HK-2 (cell line): Measurements from ENCODE around the gene PRR5L.
A peak's percentile ranks its signal among the peaks of the same experiment; 100 is the strongest.

Source experiments
- DNase-seq: peaks from one replicate; pipeline ENCODE4 v3.0.0-alpha.2; 2018; ENCODE audit not compliant: unreplicated experiment

PRR5L gene

DNA sequence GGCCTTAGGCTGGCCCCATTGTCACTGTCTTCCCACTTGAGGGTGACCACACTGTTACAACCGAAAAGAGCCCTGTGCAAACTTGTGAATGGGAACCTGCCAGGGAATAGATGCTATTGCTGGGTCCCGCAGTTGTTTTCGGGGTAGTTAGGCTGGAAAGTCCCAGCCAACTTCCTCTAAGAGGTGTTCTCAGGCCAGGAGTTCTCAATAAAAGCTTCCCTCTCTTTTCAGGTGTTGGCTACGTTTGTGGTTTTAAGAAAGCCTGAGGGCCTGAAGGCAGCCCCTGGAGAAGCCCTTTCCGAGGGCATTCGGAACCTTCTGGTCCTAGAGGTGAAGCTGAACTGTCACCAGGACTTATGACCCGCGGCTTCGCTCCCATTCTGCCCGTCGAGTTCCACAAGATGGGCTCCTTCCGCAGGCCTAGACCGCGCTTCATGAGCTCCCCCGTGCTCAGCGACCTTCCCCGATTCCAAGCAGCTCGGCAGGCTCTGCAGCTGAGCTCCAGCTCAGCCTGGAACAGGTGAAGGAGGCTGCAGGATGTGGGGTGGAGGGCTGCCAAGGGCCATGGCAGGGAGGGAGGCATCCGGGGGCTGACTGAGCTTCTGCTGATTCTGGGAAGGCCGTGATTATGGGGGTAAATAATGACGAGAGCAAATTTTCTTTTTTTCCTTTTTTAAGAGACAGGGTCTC is 104.8 kb downstream of the PRR5L start:
- DNase-seq: no peak

DNA sequence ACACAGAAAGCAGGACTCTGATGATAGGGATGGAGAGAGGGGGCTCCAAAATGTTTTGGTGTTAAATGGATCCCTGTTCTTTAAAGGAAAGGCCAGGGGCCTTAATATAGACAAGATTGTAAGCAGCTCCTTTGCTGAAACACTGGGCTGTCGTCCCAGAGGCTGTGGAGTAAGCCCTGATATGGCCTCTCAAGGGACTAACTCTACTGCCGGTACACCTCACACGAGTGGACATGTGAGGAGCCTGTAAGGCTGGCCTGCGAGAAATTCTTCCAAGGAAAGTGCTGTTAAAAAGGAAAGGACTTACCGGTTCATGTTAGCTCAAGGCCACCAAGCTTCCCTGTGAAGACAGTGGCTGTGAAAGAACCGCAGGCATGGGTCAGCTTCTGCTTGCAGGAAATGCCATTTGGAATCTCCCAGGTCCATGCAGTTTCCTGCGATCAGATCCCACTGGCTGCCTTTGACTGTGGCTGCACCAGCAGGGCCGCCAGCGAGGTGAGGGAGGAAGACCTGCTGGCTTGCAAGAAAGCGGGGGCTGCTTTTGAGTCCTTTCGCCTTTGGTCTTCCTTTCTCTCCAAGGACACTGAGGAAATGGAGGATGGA is 106.6 kb downstream of the PRR5L start:
- DNase-seq: no peak

DNA sequence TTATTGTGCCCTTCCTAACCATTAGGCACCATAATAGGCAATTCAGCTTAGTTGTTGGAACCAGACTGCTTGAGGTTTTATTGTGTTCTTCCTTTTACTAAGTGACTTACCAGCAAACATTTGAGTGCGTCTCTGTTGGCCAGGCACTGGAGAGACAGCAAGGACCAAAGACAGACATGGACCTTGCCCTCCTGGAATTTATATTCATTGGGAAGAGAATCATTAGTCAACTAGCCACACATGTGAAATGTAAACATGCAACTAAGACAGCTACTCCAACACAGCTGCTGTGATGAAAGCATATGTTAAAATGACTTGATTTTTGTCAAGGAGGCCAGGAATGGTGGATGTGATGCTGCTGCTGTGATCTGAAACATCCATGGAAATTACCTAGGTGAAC is 107.6 kb downstream of the PRR5L start:
- no peak for DNase-seq

DNA sequence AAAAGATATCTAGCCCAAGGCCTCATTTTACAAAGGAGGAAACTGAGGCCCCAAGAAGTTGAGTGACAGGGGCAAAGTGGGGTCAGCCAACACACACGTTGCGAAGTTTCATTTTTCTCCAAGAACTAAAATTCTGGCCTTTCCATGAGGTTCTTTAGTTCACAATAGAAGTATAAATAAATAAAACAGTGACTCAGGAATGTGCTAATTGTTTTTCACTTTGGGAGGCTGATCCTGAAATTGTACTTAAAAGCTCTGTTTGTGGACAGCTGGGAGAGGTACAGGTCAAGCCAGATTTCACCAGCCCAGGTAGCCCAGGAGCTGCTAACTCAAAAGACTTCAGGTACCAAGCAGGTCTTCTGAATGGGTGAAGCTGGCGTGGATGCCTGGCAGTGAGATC is 108.7 kb downstream of the PRR5L start:
- DNase-seq: no peak

DNA sequence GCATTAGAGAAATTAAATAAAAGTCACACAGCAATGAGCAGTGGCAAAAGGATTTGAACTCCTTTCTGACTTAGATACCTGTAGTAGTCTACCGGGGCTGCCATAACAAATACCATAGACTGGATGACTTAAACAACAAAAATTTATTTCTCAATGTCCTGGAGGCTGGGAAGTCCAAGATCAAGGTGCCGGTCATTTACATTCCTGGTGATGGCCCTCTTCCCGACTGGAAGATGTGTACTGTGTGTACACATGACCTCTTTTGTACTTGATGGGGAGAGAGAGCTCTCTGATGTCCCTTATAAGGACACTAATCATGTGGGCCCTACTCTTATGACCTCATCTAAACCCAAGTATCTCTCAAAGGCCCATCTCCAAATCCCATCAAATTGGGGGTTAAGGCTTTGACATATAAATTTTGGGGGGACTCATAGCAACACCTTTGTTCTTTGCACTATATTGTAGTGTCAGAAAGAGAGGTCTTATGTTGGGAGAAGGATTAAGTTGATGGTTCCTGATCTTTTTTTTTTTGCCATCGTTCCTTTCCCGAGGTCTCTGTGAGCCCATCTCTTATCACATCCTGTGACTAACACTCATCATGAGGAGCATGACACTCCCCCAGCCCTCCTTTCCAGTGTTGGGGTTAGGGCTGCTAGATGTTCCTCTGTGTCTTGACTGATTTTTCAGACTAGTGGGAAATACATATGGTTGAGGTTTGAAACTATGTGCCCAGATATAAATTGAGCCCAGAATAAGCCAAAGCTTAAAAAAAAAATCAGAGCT is 109.7 kb downstream of the PRR5L start:
- no peak for DNase-seq

DNA sequence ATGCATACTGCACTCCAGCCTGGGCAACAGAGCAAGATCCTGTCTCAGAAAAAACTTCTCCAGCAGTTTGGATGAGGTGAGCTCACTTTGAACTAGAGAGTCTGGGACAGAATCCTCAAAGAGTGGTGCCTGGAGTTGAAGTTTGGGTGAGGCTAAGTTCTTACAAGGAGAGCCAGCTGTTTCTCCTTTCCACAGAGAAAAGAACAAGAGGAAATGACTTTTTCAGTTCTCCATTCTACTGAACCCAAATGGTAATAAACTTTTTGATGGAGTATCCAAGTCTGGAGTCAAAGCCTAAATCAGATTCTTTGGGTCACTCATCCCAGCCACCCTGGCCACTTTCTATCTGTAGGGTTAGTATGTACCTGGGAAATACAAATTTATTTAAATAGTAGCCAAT is 111.3 kb downstream of the PRR5L start:
- DNase-seq: no peak

DNA sequence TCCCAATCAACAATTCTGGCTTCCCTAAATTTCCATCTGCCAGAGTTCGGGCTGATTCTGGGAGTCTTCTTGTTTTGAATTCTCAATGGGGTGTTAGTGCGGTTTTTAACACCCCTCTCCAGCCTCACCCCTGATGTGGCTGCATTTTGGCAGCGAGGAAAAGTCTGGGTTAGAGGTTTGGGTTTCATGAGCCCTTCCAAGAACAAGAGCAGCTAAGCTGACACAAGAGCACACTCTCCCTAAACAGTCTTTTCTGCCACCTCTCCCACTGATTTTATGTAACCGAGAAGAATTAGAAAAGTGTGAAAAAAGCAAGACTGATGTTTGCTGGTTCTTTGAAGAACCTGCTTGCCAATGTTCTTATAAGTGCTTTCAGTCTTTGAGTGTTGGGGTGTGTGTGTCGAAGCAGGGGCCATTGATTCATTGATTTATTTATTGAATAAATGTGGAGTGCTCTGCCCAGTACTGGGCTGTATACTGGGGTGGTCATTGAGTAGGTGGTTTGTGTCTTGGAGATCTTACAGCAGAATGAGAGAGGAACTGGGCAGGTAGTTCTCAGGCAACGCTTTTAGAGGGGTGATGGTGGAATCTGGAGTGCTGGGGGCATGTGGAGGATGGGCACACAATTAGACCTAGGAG is 112.5 kb downstream of the PRR5L start:
- DNase-seq: no peak

DNA sequence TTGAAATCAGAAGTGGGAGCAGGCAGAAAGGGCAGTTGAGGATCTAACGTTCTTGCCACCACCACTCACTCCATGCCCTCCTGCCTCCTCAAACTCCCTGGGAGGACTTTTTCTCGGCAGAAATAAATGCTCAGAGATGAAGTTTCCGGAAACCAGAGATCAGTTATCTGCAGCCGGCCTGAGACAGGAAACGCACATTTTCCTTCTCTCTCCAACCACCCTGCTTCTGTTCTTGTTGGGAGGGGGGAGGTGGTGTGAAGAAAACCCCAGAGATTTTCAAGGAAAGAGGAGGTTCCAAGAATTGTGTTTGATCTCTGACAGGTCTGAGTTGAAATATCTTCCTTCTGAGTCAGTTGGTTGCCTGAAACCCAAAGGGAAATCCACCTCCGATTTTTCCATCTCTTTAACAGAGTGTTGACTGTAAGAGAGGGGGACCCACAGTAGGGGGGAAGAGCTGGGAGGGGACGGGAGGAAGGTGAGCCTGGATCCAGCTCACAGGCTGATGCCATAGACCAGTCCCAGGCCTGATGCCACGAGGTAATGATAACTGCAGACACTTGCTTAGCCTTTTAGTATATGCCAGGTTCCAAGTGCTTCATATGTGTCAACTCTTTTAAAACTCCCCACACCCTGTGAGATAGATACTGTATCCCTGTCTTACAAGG is 113.2 kb downstream of the PRR5L start:
- DNase-seq: no peak

DNA sequence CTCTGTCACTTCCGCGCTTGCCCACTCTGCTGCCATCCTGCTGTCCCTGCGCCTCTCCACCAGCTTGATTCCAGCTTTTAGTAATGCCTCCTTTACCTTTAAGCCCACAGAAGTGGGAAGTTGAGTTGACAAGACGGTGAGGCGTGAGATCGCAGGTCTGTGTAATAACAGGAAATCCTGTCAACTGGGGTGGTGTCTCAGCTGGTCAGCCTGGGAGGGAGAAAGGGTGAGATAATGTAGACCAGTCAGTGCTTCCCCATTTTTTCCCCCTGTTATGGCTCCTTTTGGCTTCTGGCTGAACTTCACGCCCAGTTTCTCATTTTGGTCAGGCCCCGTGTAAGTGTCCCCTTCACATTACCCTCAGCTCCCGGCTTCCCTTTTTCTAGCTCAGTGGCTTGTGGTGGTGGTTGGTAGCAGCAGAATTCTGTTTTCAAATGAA is 115.1 kb downstream of the PRR5L start:
- DNase-seq: no peak

DNA sequence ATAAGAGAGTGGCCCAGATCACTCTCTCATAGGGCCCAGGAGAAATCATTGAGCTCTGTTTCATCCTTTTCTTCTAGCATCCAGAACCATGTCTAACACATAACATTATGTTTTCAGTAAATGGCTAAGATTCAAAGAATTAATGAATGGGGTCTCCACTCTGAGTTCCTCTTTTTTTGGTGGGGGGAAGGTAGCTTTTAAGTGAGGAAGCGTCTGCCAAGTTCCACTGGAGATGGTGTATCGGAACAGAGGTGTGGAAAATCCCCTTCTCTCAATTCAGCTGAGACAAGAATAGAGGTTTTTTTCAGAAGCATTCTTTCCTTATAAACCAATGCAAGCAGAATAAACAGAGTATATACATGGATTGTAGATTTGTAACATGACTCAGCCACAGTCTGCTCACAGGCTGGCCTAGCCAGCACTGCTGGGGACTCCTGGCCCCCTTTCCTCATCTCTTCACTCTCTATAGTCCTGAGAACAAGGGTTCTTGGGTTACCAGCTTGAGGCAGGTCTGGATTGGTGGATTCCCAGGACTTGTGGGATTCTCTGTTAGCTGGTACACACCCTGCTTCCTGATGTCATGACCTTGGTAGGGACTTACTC is 116.8 kb downstream of the PRR5L start:
- no peak for DNase-seq

DNA sequence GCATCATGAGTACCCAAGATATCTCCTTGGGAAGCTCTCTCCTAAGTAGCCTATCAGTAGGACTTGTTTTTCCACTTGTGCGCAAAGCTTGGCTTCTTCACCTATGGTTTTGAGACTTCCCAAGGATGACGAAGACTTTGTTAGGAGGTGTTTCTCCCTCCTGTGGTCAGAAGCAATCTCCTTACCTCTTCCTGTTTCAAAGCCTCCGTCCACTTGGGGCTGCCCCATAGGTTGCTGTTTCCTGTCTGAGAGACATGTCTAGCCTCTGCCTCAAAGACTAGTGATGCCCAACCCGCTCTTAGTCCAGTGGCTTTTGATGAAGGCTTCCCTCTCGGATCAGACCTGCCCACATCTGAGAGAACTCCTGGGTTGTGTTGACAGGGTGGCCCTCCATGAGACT is 121.1 kb downstream of the PRR5L start:
- no peak for DNase-seq

DNA sequence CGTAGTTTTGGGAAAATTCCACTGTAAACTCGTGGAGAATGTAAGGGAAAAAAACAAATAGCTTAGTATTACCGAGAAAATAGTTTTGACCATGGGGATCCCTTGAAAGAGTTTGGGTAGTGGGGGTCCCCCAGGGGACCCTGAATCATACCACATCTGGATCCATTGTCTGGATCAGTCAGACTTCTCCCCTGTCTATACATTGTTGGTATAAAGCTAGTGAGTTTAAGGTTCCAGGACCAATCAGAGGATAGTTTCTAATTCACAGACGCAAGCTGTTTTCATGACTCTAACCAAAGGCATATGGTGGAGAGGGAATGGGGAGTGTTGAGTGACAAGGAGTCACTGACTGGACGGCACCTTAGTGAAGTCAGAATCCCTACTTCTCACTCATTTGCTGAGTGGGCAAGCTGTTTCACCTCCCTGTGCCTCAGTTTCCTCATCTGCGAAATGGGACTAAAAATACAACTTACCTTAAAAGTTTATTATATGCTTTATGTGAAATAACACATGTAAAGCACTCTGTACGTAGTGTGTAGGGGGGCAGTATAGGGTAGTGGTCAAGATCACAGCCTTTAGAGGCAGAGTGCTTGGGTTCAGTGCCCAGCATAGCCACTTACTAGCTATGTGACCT is 123.8 kb downstream of the PRR5L start:
- no peak for DNase-seq

DNA sequence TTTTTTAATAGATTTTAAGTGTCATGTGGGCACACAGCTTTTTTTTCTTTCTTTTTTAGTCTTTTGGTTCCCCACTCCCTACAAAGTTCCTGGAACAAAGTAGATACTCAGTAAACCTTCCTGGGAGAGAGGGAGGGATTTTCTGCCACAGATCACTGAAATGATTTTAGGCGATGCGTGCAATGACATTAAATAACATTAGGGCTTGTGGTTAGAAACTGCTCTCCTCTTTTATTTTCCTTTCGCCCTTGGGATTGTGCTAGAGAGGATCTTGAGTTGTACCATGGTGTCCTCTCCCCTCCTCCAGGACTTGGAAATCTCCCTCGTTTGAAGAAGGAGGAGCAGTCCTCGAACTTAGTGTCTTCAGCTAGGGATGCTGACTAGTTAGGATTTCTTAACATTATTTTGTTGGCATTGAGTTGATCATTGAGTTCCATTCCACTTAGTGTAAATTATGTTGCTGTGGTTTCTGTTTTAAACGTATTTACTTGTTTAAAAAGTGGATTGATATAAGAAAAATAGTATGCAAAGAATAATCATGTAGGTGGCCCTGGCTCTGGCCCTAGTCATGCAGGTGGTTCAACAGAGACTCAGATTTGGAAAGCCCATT is 125.6 kb downstream of the PRR5L start:
- no peak for DNase-seq

DNA sequence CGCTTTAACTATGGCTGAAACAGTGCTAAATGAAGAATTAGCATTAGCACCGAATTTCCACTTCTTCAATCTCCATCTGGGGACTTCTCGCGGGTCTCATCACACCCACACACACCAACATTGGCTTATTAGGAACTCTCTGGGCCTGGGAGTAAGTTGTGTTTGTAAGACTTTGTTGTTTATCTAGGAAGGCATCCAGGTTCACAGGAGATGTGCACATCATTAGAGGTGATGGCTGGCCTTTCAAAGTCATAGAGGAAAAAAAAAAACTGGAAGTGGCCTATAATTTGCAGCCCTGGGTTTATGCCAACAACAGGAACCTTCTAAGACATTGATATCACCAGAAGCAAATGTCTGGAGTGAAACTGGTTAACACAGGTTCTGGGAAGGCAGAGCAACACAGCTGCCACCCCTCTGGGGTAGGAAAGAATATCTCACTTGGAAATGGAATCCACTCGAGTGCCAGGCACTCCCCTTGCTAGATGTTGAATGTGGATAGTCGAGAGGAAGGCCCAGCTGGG is 129.5 kb downstream of the PRR5L start:
- no peak for DNase-seq

DNA sequence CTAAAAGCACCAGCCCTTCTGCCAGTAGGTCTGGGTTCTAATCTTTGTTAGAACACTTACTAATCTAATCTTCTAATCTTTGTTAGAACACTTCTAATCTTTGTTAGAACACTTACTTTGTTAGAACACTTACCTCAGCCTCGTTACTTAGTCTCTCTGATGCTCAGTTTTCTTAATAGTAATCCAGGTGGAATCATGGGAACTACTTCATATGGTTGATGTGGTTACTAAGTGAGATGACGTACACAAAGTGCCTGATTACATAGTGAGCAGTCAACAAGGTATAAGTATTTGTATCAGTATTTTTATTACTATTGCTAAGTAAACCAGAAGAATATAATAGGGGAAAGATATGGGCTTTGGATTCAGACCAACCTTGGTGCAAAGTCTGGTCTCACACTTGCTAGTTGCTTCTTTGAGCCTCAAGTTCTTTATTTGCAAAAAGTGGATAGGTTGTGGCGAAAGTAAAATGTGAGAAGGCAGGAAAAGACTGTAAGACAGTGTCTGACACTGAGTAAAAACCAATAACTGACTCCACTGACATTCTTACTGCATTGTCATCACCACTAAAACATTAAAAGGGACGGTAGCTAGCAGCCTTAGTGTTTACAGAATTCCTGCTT is 130.2 kb downstream of the PRR5L start:
- no peak for DNase-seq

DNA sequence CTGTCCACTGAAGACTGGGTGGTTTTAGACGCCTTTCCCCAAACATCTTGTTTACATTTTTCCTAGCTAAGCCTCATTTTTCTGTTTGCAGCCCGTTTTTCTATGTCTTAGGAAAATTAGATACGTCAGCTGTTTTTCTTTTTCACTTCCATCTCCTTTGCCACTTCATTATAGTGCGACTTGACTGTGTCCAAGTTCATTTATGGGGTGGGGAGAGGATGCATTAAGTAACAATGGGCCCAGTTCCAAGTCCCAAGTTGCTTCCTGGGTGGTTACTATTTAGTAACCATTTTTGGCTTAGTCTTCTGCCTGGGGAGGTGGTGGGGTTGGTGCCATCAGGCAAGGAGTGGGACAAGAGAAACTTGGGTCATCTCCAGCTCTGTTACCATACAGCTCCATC is 131.0 kb downstream of the PRR5L start:
- DNase-seq: no peak

DNA sequence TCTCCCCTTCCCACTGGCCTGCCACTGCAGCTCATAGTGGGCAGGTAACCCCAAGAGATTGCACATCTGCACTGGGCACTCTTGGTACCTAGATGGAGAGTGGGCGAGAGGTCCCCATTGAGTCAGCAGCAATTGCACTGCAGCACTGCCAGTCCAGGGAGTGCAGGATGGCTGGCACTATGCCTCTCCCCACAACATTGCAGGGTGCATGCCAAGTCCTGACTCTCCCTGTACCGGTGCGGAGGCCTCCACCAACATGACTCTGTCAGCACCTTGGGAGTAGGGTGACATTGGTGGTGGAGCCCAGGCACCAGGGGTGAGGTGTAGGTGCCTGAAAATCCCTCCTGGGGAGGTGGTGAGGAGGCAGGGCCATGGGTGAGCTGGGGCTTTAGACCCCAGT is 131.8 kb downstream of the PRR5L start:
- DNase-seq: no peak

DNA sequence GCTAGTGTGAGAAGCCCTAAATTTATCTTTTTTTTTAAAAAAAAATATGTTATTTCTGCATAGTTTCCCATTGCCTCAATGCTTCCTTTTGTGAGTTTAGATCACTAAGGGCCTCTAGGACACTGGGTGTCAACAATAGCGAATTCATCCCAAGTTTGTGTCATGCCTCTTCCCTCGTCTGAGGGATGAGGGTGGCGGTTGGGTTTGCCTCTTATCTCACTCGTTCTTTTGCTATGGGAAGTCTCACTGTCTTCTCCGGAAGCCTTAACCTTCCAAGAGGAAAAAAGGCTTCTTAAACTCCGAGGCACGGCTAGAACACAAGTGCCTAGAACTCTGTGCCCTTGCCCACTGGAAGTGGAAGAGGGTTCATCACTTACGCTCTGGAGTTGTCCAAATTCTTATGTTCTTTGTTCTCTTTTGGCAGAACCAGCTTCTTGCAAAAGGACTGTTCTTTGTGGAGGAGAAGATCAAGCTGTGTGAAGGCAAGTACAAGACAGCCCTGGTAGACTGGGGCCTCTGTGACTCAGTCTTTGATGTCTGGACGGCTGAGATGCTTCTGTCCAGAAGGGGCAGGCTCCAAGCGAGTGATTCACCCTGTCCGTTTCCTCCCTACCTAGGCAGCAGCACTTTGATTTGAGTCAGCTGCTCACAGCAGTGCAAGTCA is 135.5 kb downstream of the PRR5L start:
- DNase-seq: peak; percentile 73

DNA sequence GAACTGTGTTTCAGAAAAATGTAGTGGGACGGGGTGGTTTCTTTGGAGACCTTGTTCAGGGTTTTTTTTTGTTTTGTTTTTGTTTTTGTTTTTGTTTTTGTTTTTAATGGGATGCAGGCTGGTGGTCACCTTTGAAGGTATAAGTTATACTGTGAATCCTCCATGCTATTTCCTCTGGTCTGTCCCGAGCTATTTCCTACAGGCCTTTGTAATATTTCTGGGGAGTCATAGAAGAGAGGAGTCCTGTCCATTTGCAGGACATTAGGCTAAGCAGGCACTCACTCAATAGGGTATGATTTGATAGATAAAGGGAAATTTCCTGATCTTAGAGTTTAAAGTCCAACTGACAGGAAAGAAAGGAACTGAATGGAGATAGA is 136.0 kb downstream of the PRR5L start:
- DNase-seq: no peak

DNA sequence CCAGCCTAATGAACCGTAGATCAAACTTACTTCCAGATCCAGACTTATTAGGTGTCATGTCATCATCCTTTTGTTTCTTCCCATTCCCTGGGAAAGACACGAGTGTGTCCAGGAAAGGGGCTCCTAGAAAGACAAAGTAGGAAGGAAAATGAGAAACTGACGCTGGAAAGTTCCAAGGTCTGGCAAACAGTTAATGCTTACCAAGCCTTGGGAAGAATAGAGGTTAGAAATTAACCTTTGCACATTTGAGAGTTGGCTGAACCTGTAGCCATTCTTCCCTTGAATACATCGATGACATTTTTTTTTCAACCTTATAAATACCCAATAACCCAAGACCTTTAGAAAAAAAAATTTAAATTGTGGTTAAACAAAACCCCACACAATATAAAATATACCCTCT is 136.7 kb downstream of the PRR5L start:
- DNase-seq: no peak
